ENCODE results near the gene IL31.

DNA sequence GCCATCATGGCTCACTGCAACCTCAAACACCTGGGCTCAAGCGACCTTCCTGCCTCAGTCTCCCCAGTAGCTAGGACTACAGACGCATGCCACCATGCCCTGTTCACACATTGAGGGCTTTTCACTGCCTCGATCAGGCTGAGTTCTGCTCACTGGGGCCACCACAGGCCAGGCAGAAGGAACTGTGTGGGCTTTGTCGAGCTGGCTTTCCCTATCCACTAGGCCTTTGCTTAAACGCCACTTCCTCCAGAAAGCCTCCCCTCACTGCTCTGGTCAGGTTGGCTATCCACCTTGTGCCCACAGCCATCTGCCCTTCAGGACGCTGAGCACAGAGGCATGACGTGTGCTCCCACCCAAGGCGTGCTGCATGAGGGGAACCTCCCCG is 50.3 kb downstream of the IL31 start:
- TF ChIP-seq, protein P1, sequence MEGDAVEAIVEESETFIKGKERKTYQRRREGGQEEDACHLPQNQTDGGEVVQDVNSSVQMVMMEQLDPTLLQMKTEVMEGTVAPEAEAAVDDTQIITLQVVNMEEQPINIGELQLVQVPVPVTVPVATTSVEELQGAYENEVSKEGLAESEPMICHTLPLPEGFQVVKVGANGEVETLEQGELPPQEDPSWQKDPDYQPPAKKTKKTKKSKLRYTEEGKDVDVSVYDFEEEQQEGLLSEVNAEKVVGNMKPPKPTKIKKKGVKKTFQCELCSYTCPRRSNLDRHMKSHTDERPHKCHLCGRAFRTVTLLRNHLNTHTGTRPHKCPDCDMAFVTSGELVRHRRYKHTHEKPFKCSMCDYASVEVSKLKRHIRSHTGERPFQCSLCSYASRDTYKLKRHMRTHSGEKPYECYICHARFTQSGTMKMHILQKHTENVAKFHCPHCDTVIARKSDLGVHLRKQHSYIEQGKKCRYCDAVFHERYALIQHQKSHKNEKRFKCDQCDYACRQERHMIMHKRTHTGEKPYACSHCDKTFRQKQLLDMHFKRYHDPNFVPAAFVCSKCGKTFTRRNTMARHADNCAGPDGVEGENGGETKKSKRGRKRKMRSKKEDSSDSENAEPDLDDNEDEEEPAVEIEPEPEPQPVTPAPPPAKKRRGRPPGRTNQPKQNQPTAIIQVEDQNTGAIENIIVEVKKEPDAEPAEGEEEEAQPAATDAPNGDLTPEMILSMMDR (IDR thresholded peaks at IDR 0.05; ENCODE audit: extremely low read depth in 1 of 2, insufficient read depth in 1 of 2, low read depth in 1 of 2, low read length in 2 of 2): no peak
- TF ChIP-seq GATA2 (IDR thresholded peaks at IDR 0.05; ENCODE audit: insufficient read depth, insufficient read length, low read depth, low read length) (no peak), EZH2 (IDR thresholded peaks at IDR 0.05; ENCODE audit: borderline replicate concordance, low read depth, low read length, severe bottlenecking) (no peak)

All from endothelial cell of umbilical vein (primary cell).